HepG2 (cell line): ENCODE data around the gene EXOC3L4. TPM values are rescaled to one million over a fixed set of nuclear protein-coding genes. Genes with fewer than 3 reads are reported as not detected.

ENCODE experiments used
- ARNTL ChIP-seq: sonication (generic); formaldehyde crosslinking; IDR thresholded peaks from 2 replicates; pipeline ENCODE4 v1.4.0; 2020; ENCODE audit warnings: mild to moderate bottlenecking, missing genetic modification reagents
- ETV5 ChIP-seq: IDR thresholded peaks from 2 replicates; pipeline ENCODE4 v1.6.1; 2018; ENCODE audit warnings: missing biosample characterization, missing genetic modification reagents, inconsistent platforms, borderline replicate concordance
- HMG20B ChIP-seq: conservative IDR thresholded peaks from 2 replicates; pipeline ENCODE4 v1.6.1; 2016; ENCODE audit warnings: missing genetic modification reagents, missing compliant biosample characterization
- KDM5A ChIP-seq: fragments of 200-600 bp; sonication (generic); IDR thresholded peaks from 2 replicates; pipeline ENCODE4 v1.7.0; 2018; ENCODE audit warnings: antibody characterized with exemption, mild to moderate bottlenecking, low read length, borderline replicate concordance
- NR1H2 ChIP-seq: sonication (generic); formaldehyde crosslinking; IDR thresholded peaks from 2 replicates; pipeline ENCODE4 v1.8.1; 2022; ENCODE audit warnings: low read depth, missing genetic modification reagents, borderline replicate concordance
- NR2C2 ChIP-seq: sonication (generic); formaldehyde crosslinking; IDR thresholded peaks from 2 replicates; pipeline ENCODE4 v1.4.0; 2020; ENCODE audit warnings: missing genetic modification reagents, mild to moderate bottlenecking, moderate library complexity, borderline replicate concordance
- SPEN ChIP-seq: sonication (generic); formaldehyde crosslinking; IDR thresholded peaks from 2 replicates; pipeline ENCODE4 v1.5.1; 2020; ENCODE audit warnings: low read depth, mild to moderate bottlenecking, missing genetic modification reagents
- TBX2 ChIP-seq: sonication (generic); formaldehyde crosslinking; IDR thresholded peaks from 2 replicates; pipeline ENCODE4 v1.5.0; 2020; ENCODE audit warnings: missing genetic modification reagents, mild to moderate bottlenecking, borderline replicate concordance
- ZFP90 ChIP-seq: sonication (generic); formaldehyde crosslinking; IDR thresholded peaks from 2 replicates; pipeline ENCODE4 v1.8.0; 2022; ENCODE audit warnings: missing genetic modification reagents, mild to moderate bottlenecking, inconsistent platforms, borderline replicate concordance
- polyA plus RNA-seq, 8 experiments: library from polyadenylated mRNA; depleted of rRNA in 3 of 8; stranded (reverse) in 7 of 8; unstranded in 1 of 8; fragments of >200 nt; fragmentation: Illumina TruSeq in 4 of 8; extraction: Trizol in 4 of 8; gene quantifications; 2 replicates each; pipeline versions ENCODE4 v1.2.1 to v1.2.3, GENCODE V29; 2011 to 2016; ENCODE audit warnings: low read depth in 4 of 8, missing spikeins in 1 of 8, mixed read lengths in 1 of 8; ENCODE audit not compliant: insufficient read depth in 1 of 8
- total RNA-seq, 5 experiments: library from RNA; depleted of rRNA; stranded (reverse); fragments of >200 nt; fragmentation: Illumina TruSeq; extraction: Trizol; gene quantifications; 2 replicates each; pipeline ENCODE4 v1.2.3, GENCODE V29; 2016; ENCODE audit warnings: low read depth in 1 of 5
- TF ChIP-seq, protein P1 (sequence below), 2 experiments: fragments of 450-650 bp in 1 of 2; sonication (generic) in 1 of 2; formaldehyde crosslinking in 1 of 2; IDR thresholded peaks; 2 replicates each; pipeline versions ENCODE4 v1.6.1 to v1.8.0; 2016 to 2022; ENCODE audit warnings: antibody characterized with exemption in 1 of 2, mild to moderate bottlenecking in 1 of 2, missing genetic modification reagents in 1 of 2
- TF ChIP-seq, protein P2 (sequence below): sonication (generic); formaldehyde crosslinking; IDR thresholded peaks from 2 replicates; pipeline ENCODE4 v1.8.0; 2022; ENCODE audit warnings: missing genetic modification reagents, mild to moderate bottlenecking, borderline replicate concordance
- TF ChIP-seq, protein P3 (sequence below): sonication (generic); formaldehyde crosslinking; IDR thresholded peaks from 2 replicates; pipeline ENCODE4 v1.5.1; 2020; ENCODE audit warnings: mild to moderate bottlenecking, moderate library complexity, missing genetic modification reagents
- TF ChIP-seq, protein P4 (sequence below): sonication (generic); IDR thresholded peaks from 2 replicates; pipeline ENCODE4 v1.6.1; 2016; ENCODE audit warnings: low read depth, borderline replicate concordance

EXOC3L4 gene
- total and polyA plus RNA-seq, 2 of the 13 experiments (the other 11 are each of a cell fraction or from before 2014, with no cell fraction given) = 11.8 to 27.0 TPM

DNA sequence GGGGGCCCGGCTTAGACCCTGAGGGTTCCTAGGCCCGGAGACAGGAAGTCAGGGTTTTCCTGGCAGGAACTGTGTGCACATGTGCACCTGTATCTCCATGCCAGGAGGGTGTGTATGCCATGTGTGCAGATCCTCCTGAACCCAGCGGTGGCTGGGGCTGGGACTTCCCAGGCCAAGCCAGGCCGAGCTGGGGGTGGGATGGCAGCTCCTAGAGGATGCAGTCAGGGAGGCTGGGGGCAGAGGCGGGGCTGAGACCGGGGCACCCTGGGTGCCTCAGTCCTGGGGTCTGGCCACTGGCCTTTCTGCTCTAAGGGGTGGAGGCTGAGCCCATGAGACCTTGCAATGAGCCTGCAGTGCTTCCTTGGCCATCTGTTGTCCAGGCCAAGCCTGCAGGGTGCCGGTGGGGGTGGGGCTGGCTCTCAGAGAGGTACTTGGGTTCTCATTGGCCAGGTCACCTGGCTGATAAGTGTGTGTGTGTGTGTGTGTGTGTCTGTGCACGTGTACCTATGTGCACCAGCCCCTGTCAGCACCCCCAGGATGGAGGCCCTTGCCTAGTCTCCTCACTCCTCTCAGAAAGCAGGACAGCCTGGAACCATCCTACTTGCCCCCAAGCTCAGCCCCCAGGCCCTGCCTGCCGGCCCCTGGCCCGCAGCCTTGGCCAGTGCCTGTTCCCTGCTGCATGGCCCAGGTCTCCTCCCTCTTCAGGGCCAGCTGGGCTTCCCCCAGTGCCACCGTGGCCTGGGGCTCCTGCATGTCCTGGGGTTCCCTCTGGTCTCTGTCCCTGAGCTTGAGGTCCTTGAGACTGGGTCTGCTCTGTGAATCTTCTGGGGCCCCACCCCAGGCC is 18.1 kb downstream of the EXOC3L4 start (continued):
- TF ChIP-seq, protein P1, sequence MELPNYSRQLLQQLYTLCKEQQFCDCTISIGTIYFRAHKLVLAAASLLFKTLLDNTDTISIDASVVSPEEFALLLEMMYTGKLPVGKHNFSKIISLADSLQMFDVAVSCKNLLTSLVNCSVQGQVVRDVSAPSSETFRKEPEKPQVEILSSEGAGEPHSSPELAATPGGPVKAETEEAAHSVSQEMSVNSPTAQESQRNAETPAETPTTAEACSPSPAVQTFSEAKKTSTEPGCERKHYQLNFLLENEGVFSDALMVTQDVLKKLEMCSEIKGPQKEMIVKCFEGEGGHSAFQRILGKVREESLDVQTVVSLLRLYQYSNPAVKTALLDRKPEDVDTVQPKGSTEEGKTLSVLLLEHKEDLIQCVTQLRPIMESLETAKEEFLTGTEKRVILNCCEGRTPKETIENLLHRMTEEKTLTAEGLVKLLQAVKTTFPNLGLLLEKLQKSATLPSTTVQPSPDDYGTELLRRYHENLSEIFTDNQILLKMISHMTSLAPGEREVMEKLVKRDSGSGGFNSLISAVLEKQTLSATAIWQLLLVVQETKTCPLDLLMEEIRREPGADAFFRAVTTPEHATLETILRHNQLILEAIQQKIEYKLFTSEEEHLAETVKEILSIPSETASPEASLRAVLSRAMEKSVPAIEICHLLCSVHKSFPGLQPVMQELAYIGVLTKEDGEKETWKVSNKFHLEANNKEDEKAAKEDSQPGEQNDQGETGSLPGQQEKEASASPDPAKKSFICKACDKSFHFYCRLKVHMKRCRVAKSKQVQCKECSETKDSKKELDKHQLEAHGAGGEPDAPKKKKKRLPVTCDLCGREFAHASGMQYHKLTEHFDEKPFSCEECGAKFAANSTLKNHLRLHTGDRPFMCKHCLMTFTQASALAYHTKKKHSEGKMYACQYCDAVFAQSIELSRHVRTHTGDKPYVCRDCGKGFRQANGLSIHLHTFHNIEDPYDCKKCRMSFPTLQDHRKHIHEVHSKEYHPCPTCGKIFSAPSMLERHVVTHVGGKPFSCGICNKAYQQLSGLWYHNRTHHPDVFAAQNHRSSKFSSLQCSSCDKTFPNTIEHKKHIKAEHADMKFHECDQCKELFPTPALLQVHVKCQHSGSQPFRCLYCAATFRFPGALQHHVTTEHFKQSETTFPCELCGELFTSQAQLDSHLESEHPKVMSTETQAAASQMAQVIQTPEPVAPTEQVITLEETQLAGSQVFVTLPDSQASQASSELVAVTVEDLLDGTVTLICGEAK (IDR thresholded peaks at IDR 0.05) = no peak
- TF ChIP-seq, protein P1 (CRISPR knock-in tag; IDR thresholded peaks at IDR 0.05) = no peak
- TF ChIP-seq SPEN = 0 out of 2 replicates have a peak, but pooled peaks have one; percentile 27
- TF ChIP-seq, protein P2, sequence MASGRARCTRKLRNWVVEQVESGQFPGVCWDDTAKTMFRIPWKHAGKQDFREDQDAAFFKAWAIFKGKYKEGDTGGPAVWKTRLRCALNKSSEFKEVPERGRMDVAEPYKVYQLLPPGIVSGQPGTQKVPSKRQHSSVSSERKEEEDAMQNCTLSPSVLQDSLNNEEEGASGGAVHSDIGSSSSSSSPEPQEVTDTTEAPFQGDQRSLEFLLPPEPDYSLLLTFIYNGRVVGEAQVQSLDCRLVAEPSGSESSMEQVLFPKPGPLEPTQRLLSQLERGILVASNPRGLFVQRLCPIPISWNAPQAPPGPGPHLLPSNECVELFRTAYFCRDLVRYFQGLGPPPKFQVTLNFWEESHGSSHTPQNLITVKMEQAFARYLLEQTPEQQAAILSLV (CRISPR knock-in tag) = 0 out of 2 replicates have a peak, but pooled peaks have one; percentile 4
- TF ChIP-seq, protein P3, sequence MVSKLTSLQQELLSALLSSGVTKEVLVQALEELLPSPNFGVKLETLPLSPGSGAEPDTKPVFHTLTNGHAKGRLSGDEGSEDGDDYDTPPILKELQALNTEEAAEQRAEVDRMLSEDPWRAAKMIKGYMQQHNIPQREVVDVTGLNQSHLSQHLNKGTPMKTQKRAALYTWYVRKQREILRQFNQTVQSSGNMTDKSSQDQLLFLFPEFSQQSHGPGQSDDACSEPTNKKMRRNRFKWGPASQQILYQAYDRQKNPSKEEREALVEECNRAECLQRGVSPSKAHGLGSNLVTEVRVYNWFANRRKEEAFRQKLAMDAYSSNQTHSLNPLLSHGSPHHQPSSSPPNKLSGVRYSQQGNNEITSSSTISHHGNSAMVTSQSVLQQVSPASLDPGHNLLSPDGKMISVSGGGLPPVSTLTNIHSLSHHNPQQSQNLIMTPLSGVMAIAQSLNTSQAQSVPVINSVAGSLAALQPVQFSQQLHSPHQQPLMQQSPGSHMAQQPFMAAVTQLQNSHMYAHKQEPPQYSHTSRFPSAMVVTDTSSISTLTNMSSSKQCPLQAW (CRISPR knock-in tag) = 0 out of 2 replicates have a peak, but pooled peaks have one; percentile 36
- TF ChIP-seq NR1H2 (CRISPR knock-in tag) = no peak
- peak; percentile 82 for TF ChIP-seq ARNTL (CRISPR knock-in tag)
- 0 out of 2 replicates have a peak, but pooled peaks have one; percentile 12 for TF ChIP-seq HMG20B
- TF ChIP-seq, protein P4, sequence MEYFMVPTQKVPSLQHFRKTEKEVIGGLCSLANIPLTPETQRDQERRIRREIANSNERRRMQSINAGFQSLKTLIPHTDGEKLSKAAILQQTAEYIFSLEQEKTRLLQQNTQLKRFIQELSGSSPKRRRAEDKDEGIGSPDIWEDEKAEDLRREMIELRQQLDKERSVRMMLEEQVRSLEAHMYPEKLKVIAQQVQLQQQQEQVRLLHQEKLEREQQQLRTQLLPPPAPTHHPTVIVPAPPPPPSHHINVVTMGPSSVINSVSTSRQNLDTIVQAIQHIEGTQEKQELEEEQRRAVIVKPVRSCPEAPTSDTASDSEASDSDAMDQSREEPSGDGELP = peak; percentile 36; the same call in 1 of the 2 replicates
- peak; percentile 15; the same call in 1 of the 2 replicates for TF ChIP-seq NR2C2 (CRISPR knock-in tag)
- TF ChIP-seq TBX2 (CRISPR knock-in tag) = peak; percentile 35; the same call in 1 of the 2 replicates
- TF ChIP-seq ETV5 (CRISPR knock-in tag) = no peak
- TF ChIP-seq KDM5A = no peak
- TF ChIP-seq ZFP90 = 0 out of 2 replicates have a peak, but pooled peaks have one; percentile 34
